K562 (cell line): Measurements from ENCODE around the gene CHCHD6. TPM values are rescaled to one million over a fixed set of nuclear protein-coding genes. Genes with fewer than 3 reads are reported as not detected.

Experiments used
- ATAC-seq: fragments of 200-7000 bp; cut with Tn5 transposase; 3 replicates; pipeline ENCODE4 v1.9.1; 2020; ENCODE audit warnings: moderate library complexity
- BruUV-seq: library from RNA; stranded (reverse); fragments of 400-500 nt; replicated peaks from 2 replicates; lab custom pipeline; 2021; lab: Mats Ljungman, UMichigan
- CTCF ChIA-PET: fragments of 300-600 bp; formaldehyde crosslinking; extraction: SDS; loops from one replicate; lab custom pipeline; 2021; ENCODE audit warnings: low intra/inter-chr PET ratio; lab: Yijun Ruan, JAX
- POLR2A ChIA-PET: fragments of 300-600, 350-650 bp; sonication (Branson Sonifier 250); formaldehyde crosslinking; extraction: SDS; loops from one replicate; lab custom pipeline; 2021; ENCODE audit warnings: antibody characterized with exemption, inconsistent platforms; lab: Yijun Ruan, JAX
- DNase-seq, 4 experiments: peaks; one replicate each; pipeline versions ENCODE4 v3.0.0 to v3.0.0-alpha.2; 2011 to 2018; ENCODE audit warnings: low spot score in 3 of 4, mixed read lengths in 3 of 4; ENCODE audit errors: extremely low read depth in 1 of 4
- FAIRE-seq: peaks from 2 replicates; lab custom pipeline; 2011; peaks lifted over from hg19 to GRCh38; lab: Jason Lieb, UNC
- H2AFZ ChIP-seq: 2 replicates; pipeline ENCODE4 v1.6.0; 2011; ENCODE audit warnings: low read depth, low read length, control low read depth, inconsistent platforms
- H3K27ac ChIP-seq: fragments of 200-600 bp; 3 replicates; pipeline ENCODE4 v1.8.0; 2011; ENCODE audit warnings: low read depth, mild to moderate bottlenecking, control low read depth, inconsistent platforms, low read length, moderate library complexity, mixed read lengths; ENCODE audit errors: extremely low read depth
- H3K27me3 ChIP-seq, 2 experiments: fragments of 300-600 bp in 1 of 2; 2 replicates in 1 of 2; 3 replicates in 1 of 2; pipeline versions ENCODE4 v1.6.0 to v1.8.0; 2011; ENCODE audit warnings: inconsistent platforms in 2 of 2, low read length in 2 of 2, mild to moderate bottlenecking in 1 of 2, mixed read lengths in 1 of 2, moderate library complexity in 1 of 2; ENCODE audit not compliant: control insufficient read depth in 2 of 2, insufficient read depth in 2 of 2
- H3K36me3 ChIP-seq: fragments of 300-600 bp; 3 replicates; pipeline ENCODE4 v1.8.0; 2011; ENCODE audit warnings: mild to moderate bottlenecking, low read length, inconsistent platforms; ENCODE audit not compliant: control insufficient read depth, insufficient read depth
- H3K4me1 ChIP-seq, 2 experiments: fragments of 200-600 bp in 1 of 2; replicated peaks in 1 of 2; 2 replicates in 1 of 2; 3 replicates in 1 of 2; pipeline versions ENCODE4 v1.5.1 to v1.8.0; 2011; ENCODE audit warnings: inconsistent platforms in 2 of 2, low read length in 2 of 2, mild to moderate bottlenecking in 1 of 2, mixed read lengths in 1 of 2, moderate library complexity in 1 of 2; ENCODE audit not compliant: control insufficient read depth in 2 of 2, insufficient read depth in 2 of 2
- H3K4me2 ChIP-seq: 2 replicates; pipeline ENCODE4 v1.6.1; 2011; ENCODE audit warnings: low read length, control low read depth, inconsistent platforms, mixed read lengths; ENCODE audit not compliant: insufficient read depth
- H3K4me3 ChIP-seq: fragments of 200-600 bp; sonication (generic), shearing (Covaris generic); 2 replicates; pipeline ENCODE4 v1.5.1; 2016; ENCODE audit warnings: control low read depth, inconsistent platforms
- H3K79me2 ChIP-seq: fragments of 200-600 bp; 3 replicates; pipeline ENCODE4 v1.8.0; 2011; ENCODE audit warnings: low read length, inconsistent platforms; ENCODE audit not compliant: control insufficient read depth, insufficient read depth
- H3K9ac ChIP-seq, 2 experiments: 2 replicates each; pipeline versions ENCODE4 v1.6.0 to v1.6.1; 2011; ENCODE audit warnings: low read depth in 2 of 2, low read length in 2 of 2, control low read depth in 1 of 2, inconsistent platforms in 1 of 2, mild to moderate bottlenecking in 1 of 2, mixed read lengths in 1 of 2; ENCODE audit not compliant: insufficient read depth in 1 of 2
- H3K9me1 ChIP-seq: one replicate; pipeline ENCODE4 v1.6.0; 2011; ENCODE audit warnings: inconsistent platforms, mild to moderate bottlenecking, low read length, moderate library complexity; ENCODE audit not compliant: control insufficient read depth, insufficient read depth
- H3K9me3 ChIP-seq: replicated peaks from 2 replicates; pipeline ENCODE4 v1.5.1; 2011; ENCODE audit warnings: low read depth, low read length, inconsistent platforms; ENCODE audit not compliant: control insufficient read depth, insufficient read depth
- H4K20me1 ChIP-seq: replicated peaks from 2 replicates; pipeline ENCODE4 v1.6.1; 2011; ENCODE audit warnings: low read length, inconsistent platforms, mixed read lengths; ENCODE audit not compliant: control insufficient read depth, insufficient read depth
- E2F3 ChIP-seq: fragments of 250-450 bp; sonication (Bioruptor Pico); IDR thresholded peaks from 2 replicates; pipeline ENCODE4 v1.4.0; 2020; ENCODE audit warnings: mild to moderate bottlenecking
- EZH2 ChIP-seq: IDR thresholded peaks from 2 replicates; pipeline ENCODE4 v1.6.1; 2012; ENCODE audit warnings: low read depth, mild to moderate bottlenecking, inconsistent platforms, low read length, borderline replicate concordance
- FOXA3 ChIP-seq, 2 experiments: fragments of 450-650 bp in 1 of 2; sonication (generic) in 1 of 2; formaldehyde crosslinking; IDR thresholded peaks in 1 of 2; conservative IDR thresholded peaks in 1 of 2; 2 replicates each; pipeline versions ENCODE4 v1.4.0 to v1.8.0; 2020 to 2022; ENCODE audit warnings: mild to moderate bottlenecking in 2 of 2, missing genetic modification reagents in 1 of 2
- JUND ChIP-seq, 2 experiments: IDR thresholded peaks; 2 replicates in 1 of 2; 3 replicates in 1 of 2; pipeline ENCODE4 v1.6.1; 2011; ENCODE audit warnings: borderline replicate concordance in 2 of 2, low read depth in 2 of 2, low read length in 2 of 2, improper control_type of control experiment in 1 of 2, missing biosample characterization in 1 of 2, missing genetic modification characterization in 1 of 2, missing genetic modification reagents in 1 of 2
- L3MBTL2 ChIP-seq: fragments of 450-650 bp; IDR thresholded peaks from 2 replicates; pipeline ENCODE4 v1.6.1; 2016; ENCODE audit warnings: mild to moderate bottlenecking, moderate library complexity
- RBM25 ChIP-seq: fragments of 200-400 bp; formaldehyde crosslinking; IDR thresholded peaks from 2 replicates; pipeline ENCODE4 v1.6.1; 2018; ENCODE audit warnings: low read length, low read depth, moderate library complexity; ENCODE audit not compliant: severe bottlenecking
- ZBTB1 ChIP-seq: sonication (generic); formaldehyde crosslinking; IDR thresholded peaks from 2 replicates; pipeline ENCODE4 v1.8.1; 2023; ENCODE audit warnings: missing genetic modification reagents, low read depth, mild to moderate bottlenecking, borderline replicate concordance
- ZFP36 ChIP-seq: fragments of 150-350 bp; IDR thresholded peaks from 2 replicates; pipeline ENCODE4 v1.6.1; 2018; ENCODE audit warnings: low read length, low read depth; ENCODE audit not compliant: partially characterized antibody
- WGBS: fragments of 100-300 bp; shearing (Covaris generic); methylation state at CpG from one replicate; pipeline ENCODE4 v1.1.6; 2016; ENCODE audit warnings: low coverage, mixed read lengths; ENCODE audit not compliant: insufficient coverage; ENCODE audit errors: missing lambda C conversion rate; 5-methylcytosine and 5-hydroxymethylcytosine counted together
- in situ Hi-C: fragments of 300-500 bp; cut with MboI; formaldehyde crosslinking; loops from 4 replicates; pipeline ENCODE4 v1.15.0; 2018; ENCODE audit warnings: inconsistent platforms, mixed read lengths
- intact Hi-C: fragments of 100-400 bp; cut with micrococcal nuclease; formaldehyde crosslinking; loops from 2 replicates; pipeline ENCODE4 v1.14.2; 2022
- polyA plus RNA-seq, 8 experiments: library from polyadenylated mRNA; depleted of rRNA in 4 of 8; stranded (reverse) in 5 of 8; unstranded in 3 of 8; fragments of >200 nt; fragmentation: Nextera tagmentation in 2 of 8; fragmentation: Illumina TruSeq in 1 of 8; extraction: Ambion mirVana in 2 of 8; extraction: Trizol in 1 of 8; gene quantifications; 2 replicates each; pipeline versions ENCODE4 v1.2.1 to v1.2.3, GENCODE V29; 2011 to 2014; ENCODE audit warnings: inconsistent platforms in 1 of 8, missing spikeins in 1 of 8
- total RNA-seq, 7 experiments: library from RNA; depleted of rRNA in 6 of 7; stranded (reverse); fragments of >200 nt in 6 of 7; fragmentation: Illumina TruSeq in 2 of 7; extraction: Trizol in 2 of 7; gene quantifications; 2 replicates each; pipeline versions ENCODE4 v1.2.1 to v1.2.3, GENCODE V29; 2011 to 2021; ENCODE audit warnings: low replicate concordance in 1 of 7

The CHCHD6 gene
- total and polyA plus RNA-seq, 9 of the 15 experiments (the other 6 are each of a cell fraction or from before 2014, with no cell fraction given): 4.6 to 18.6 (median 10.9) TPM

- Histone ChIP-seq H3K4me1 (no peaks in the 10 kb centered on the region), H3K4me3 (no peak overlapping the region), H3K9me1 (no peaks in the 10 kb centered on the region), H3K9ac (no peak overlapping the region), H2AFZ (no peak overlapping the region), H3K4me2 (no peak overlapping the region), H3K9me3 (no peaks in the 10 kb centered on the region), H3K79me2 (no peaks in the 10 kb centered on the region), H3K27ac (no peak overlapping the region), H3K36me3 (no peaks in the 10 kb centered on the region), H4K20me1 (no peaks in the 10 kb centered on the region), H3K27me3 (peaks cover 0 to 5% of the 10 kb centered on the region in 2 experiments; a peak in 2 of 5 replicates)
- CTCF ChIA-PET: no interaction called here
- no peak for ATAC-seq
- BruUV-seq: no TSS peak
- in situ Hi-C loops (no loop called here), intact Hi-C loops (loop anchor here (10.0 kb wide), 1 partner anchor 299 kb away; the partner anchor contains the start of gene PLXNA1)
- DNase-seq: no peak
- no peak for FAIRE-seq
- TF ChIP-seq ZFP36: no peak
- no peak for TF ChIP-seq RBM25
- no peak for TF ChIP-seq JUND (IDR thresholded peaks at IDR 0.05; ENCODE audit: borderline replicate concordance, low read depth, low read length)
- TF ChIP-seq JUND (tag; IDR thresholded peaks at IDR 0.05; ENCODE audit: borderline replicate concordance, low read depth, low read length): no peak
- no peak for TF ChIP-seq L3MBTL2
- no peak for TF ChIP-seq EZH2
- TF ChIP-seq E2F3 (CRISPR knock-in tag): no peak
- TF ChIP-seq FOXA3 (CRISPR knock-in tag; conservative IDR thresholded peaks at IDR 0.05 in 1 of 2, IDR thresholded peaks at IDR 0.05 in 1 of 2): no peak
- no peak for TF ChIP-seq ZBTB1 (CRISPR knock-in tag)
- 0% methylated on average over 1 of the region's 2 CpGs for WGBS
- POLR2A ChIA-PET: interaction anchor here (0.6 kb wide), 1 partner anchor 60 kb away, joined by 5 read pairs; no protein-coding TSS in a partner anchor
Observed at GRCh38 chr3:126685493-126685892, 18.5 kb upstream of the CHCHD6 start.
